HL-60/S4 (cell line): ENCODE data around the gene EP400.

Source experiments
- in situ Hi-C: fragments of 300-500 bp; cut with MboI; formaldehyde crosslinking; loops from 2 replicates; pipeline ENCODE4 v1.14.3; 2022; ENCODE audit warnings: low sequenced_read_pairs

Gene EP400

DNA sequence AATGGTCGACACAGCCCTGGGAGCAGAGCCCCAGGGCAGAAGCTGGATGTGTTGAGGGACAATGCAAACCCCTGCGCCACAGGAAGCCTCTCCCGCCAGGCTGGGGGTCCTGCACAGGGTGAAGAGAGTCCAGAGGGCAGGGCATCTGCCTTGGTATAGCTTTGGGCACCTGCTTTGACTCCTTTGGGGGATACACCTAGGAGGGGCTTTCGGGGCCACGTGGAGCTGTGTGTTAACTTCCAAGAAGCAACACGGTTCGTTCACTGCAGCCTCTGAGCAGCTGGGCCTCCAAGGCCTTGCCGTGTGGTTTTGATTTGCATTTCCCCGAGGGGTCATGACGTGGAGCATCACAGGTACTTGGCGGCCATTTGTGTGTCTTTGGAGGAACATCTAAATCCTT, 26.5 kb upstream of the EP400 start:
- in situ Hi-C loops: no loop called here

- in situ Hi-C loops: no loop called here
These were observed 22.3 kb upstream of the EP400 start for GRCh38 chr12:131927110-131928079.

- in situ Hi-C loops: no loop called here
These were observed 21.5 kb upstream of the EP400 start for GRCh38 chr12:131928080-131928710.

DNA sequence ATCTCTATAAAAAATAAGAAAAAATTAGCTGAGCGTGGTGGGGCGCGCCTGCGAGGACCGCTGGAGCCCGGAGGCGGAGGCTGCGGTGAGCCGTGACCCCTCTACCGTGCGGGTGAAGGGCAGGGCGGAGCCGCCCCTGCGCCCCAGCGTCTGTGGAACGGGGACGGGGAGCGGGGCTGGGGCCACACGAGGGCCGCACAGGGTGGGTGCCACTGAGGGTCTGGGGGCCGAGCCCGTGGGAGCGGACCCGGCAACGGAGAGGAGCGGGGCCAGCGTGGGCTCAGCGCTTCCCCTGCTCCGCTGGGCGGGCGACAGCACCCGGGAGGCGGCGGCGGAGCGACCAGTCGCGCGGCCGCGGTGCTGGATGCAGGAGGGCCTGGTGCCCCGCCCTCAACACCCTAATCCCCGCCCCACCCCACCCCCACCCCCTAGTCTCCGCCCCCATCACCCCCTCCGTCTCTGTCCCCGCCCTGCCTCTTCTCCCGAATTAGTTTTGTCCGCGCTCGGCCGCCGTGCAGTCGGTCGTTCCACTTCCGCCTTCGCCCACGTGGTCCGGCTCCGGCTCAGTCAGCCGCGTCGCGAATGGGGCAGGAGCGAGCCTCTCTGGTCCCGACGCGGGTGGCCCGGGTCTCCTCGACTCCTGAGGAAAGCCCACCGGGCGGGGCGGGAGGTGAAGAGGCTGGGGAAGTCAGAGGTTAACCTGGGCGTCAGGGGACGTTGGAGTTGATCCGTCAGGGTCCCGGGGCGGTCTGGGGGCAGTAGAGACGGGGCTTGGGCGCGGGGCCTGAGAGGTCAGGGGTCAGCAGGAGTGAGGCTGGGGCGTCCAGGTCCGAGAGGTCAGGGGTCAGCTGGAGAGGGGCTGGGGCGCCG, 20.8 kb upstream of the EP400 start, which contains the start of gene PUS1:
Gene PUS1, plus strand, starts transcription at position 566 of the 870 bp plus-strand sequence. CDS start 447 bp downstream, outside the sequence.
- in situ Hi-C loops: no loop called here

DNA sequence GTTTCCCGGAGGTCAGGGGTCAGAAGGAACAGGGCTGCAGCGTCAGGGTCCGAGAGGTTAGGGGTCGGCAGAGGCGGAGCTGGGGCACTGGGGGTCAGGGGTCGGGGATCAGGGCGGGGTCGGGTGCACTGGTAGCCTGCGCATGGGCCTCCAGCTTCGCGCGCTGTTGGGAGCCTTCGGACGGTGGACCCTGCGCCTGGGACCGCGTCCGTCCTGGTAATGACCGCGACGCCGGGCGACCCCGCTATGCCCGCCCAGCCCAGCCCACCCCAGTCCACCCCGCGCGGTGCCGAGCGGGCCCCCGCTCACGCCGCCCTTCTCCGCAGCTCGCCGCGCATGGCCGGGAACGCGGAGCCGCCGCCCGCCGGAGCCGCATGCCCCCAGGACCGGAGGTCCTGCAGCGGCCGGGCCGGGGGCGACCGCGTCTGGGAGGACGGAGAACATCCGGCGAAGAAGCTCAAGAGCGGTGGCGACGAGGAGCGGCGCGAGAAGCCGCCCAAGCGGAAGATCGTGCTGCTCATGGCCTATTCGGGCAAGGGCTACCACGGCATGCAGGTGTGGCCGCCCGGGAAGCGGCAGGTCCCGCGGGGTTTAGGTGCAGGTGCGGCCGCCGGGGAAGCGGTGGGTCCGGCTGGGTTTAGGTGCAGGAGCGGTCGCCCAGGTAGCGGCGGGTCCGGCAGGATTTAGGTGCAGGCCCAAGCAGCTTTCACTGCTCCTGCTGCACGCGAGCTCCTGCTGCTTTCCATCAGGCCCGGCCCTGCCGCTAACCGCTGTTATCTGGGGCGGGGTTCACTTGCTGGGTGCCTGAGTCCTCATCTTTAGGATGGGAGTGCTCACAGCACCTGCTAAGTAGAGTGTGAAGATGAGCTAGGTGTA, 19.9 kb upstream of the EP400 start:
- in situ Hi-C loops: no loop called here

- in situ Hi-C loops: no loop called here
These were observed 19.2 kb upstream of the EP400 start for GRCh38 chr12:131930510-131930909.

DNA sequence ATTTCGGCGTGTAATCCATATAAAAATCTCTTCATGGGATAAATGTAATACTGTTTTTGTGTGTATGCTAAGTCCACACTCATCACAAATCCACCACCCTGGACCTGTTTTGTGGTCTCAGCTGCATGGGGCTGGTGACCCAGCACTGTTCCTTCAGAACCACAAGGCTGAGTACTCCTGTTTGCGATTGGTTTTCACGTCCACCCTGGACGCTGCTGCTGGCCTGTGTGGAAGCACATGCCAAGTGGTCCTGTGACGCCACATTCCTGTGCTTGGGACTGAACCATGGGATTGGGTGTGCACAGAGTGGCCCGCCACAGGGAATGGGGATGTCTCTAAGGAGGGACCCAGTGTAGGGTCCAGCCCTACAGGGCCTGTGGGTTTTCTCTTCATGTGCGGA, 16.4 kb upstream of the EP400 start:
- in situ Hi-C loops: no loop called here

DNA sequence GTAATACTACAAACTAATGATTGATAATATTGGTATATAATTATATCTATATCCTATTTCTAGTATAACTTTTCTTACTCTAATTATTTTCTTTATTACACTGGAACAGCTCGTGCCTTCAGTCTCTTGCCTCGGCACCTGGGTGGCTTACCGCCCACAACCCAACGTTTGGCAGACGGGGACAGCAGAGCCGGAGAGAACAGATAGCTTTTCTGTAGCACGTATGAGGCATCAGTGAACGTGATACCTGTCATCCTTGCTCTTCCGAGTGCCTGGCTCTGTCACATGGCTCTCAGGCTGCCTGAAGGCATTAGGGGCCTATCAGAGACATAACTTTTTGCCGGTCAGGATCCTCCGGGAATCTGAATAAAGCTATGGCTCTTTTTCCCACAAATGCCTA, 15.2 kb upstream of the EP400 start:
- in situ Hi-C loops: no loop called here

GRCh38 chr12:131938082-131938481, 11.7 kb upstream of the EP400 start:
- in situ Hi-C loops: no loop called here

GRCh38 chr12:131939007-131939406, 10.7 kb upstream of the EP400 start:
- in situ Hi-C loops: no loop called here

DNA sequence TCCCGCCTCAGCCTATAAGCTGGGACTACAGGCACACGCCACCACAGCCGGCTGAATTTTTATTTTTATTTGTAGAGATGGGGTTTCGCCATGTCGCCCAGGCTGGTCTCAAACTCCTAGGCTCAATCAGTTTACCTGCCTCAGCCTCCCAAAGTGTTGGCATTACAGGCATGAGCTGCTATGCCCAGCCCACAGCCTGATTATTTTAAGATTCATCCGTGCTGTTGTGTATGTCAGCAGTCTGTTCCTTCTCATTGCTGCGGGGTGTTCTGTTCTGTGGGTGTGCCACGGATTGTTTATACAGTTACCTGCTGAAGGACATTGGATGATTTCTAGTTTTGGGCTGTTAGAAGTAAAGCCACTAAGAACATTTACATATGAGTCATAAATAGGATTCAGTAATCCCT, 9.6 kb upstream of the EP400 start:
- in situ Hi-C loops: loop anchor here (10.0 kb wide), 1 partner anchor 95 kb away; no protein-coding TSS in a partner anchor

- in situ Hi-C loops: loop anchor here (10.0 kb wide), 1 partner anchor 97 kb away; no protein-coding TSS in a partner anchor
These were observed 8.4 kb upstream of the EP400 start for GRCh38 chr12:131941116-131941986.

GRCh38 chr12:131941987-131942341, 7.8 kb upstream of the EP400 start:
- in situ Hi-C loops: loop anchor here (10.0 kb wide), 1 partner anchor 97 kb away; no protein-coding TSS in a partner anchor

DNA sequence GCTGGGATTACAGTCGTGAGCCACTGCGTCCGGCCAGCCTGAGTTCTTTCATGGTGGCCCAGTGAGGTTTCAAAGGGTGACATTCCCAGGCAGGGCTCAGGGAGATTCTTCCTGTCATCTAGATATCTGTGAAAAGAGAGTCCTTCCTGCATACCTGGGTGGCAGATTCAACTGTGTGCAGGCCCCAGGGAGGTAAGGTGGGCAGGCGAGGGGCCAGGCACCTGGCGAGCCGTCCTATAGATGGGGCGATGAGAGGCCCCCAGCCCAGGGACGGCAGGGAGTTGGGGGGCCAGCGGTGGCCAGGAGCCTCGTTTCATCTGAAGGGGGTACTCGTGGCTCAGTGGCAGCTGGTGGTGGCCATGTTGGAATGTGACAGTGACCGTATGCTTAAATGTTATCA, 7.1 kb upstream of the EP400 start:
- in situ Hi-C loops: loop anchor here (10.0 kb wide), 1 partner anchor 98 kb away; no protein-coding TSS in a partner anchor

DNA sequence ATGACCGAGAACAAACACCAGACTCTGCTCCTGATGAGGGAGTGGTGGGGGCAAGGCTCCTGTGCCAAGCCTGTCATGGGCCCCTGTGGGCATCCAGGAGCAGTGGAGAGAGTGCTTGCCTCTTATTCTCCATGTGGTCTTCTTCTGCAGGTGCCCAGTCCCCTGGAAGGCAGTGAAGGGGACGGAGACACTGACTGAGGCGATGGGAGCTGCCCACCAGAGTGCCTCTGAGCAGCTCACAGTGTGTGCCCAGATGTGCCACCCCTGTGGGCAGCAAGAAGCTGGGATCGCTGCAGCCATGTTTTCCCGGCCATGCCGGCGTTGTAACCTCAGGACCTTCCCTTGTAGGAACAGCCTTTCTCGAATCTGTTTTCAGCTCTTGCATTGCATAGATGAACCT, 6.4 kb upstream of the EP400 start:
- in situ Hi-C loops: loop anchor here (10.0 kb wide), 1 partner anchor 99 kb away; no protein-coding TSS in a partner anchor

DNA sequence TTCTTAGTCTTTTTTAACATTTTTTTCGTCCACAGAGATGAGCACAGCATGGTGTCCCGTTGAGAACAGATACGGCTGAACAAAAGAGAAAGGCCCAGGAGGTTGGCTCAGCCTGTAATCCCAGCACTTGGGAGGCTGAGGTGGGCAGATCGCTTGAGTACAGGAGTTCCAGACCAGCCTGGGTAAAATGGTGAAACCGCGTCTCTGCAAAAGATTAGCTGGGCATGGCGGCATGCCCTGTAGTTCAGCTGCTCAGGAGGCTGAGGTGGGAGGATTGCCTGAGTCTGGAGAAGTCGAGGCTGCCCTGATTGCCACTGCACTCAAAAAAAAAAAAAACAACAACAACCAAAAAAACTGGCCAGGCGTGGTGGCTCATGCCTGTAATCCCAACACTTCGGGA, 5.9 kb upstream of the EP400 start:
- in situ Hi-C loops: loop anchor here (10.0 kb wide), 1 partner anchor 99 kb away; no protein-coding TSS in a partner anchor

- in situ Hi-C loops: loop anchor here (10.0 kb wide), 1 partner anchor 100 kb away; no protein-coding TSS in a partner anchor
These were observed 5.0 kb upstream of the EP400 start for GRCh38 chr12:131944601-131945251.

DNA sequence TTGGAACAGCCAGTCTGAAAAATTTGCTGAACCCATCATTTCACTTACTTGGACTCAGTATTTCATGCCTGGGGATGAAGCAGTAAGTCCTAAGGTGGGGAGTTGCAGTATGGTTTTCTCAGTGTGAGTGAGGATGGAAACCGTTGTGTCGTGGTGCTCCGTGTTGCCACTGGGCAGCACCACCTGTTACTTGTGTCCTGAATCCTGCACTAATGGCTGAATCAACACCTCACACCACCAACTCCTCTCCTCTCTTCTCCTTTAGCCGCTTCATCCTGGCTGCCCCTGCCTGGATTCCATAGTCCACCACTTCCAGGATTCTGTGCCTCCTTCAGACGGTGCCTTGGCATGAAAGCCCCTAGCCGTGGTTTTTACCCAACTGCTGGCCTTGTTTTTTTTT, 3.0 kb upstream of the EP400 start:
- in situ Hi-C loops: loop anchor here (10.0 kb wide), 1 partner anchor 102 kb away; no protein-coding TSS in a partner anchor
